Large intestine (tissue), 3 donors: ENCODE results near the gene DNAH2. TPM values are rescaled to one million over a fixed set of nuclear protein-coding genes. Genes with fewer than 3 reads are reported as not detected.

ENCODE experiments used
- DNase-seq, 2 donors: peaks; one replicate each; pipeline versions ENCODE4 v3.0.0 to v3.0.0-alpha.2; 2013
- H3K27ac ChIP-seq: one replicate; pipeline ENCODE4 v1.5.1; 2013; ENCODE audit warnings: low read length
- H3K27me3 ChIP-seq: 2 replicates; pipeline ENCODE4 v1.6.1; 2013; ENCODE audit warnings: low read length; ENCODE audit not compliant: control insufficient read depth, insufficient read depth
- H3K36me3 ChIP-seq: 2 replicates; pipeline ENCODE4 v1.6.1; 2013; ENCODE audit warnings: low read length; ENCODE audit not compliant: control insufficient read depth, insufficient read depth
- H3K4me1 ChIP-seq: one replicate; pipeline ENCODE4 v1.6.1; 2013; ENCODE audit warnings: low read length; ENCODE audit not compliant: control insufficient read depth, insufficient read depth
- H3K4me3 ChIP-seq: one replicate; pipeline ENCODE4 v1.5.1; 2013; ENCODE audit warnings: low read length
- H3K9me3 ChIP-seq: one replicate; pipeline ENCODE4 v1.6.1; 2013; ENCODE audit warnings: mild to moderate bottlenecking, low read depth, low read length, moderate library complexity; ENCODE audit not compliant: control insufficient read depth
- WGBS: methylation state at CpG from one replicate; pipeline ENCODE4 v1.1.5; 2013; ENCODE audit warnings: low lambda C conversion rate; ENCODE audit not compliant: insufficient coverage; 5-methylcytosine and 5-hydroxymethylcytosine counted together
- polyA plus RNA-seq: library from polyadenylated mRNA; unstranded; fragments of 120-200 nt; gene quantifications from one replicate; pipeline ENCODE4 v1.2.1, GENCODE V29; 2013

DNAH2 gene
- polyA plus RNA-seq, 1 donor, result 0.09 TPM

GRCh38 chr17:7748076-7748775 is 30.7 kb downstream of the DNAH2 start:
- H3K9me3 ChIP-seq, result no peaks in the 10 kb centered on the region
- no peak for DNase-seq
- no peak overlapping the region for H3K27ac ChIP-seq
- no peaks in the 10 kb centered on the region for H3K36me3 ChIP-seq
- peaks cover 2% of the 10 kb centered on the region for H3K4me1 ChIP-seq
- 8% methylated on average over 2 of the region's 10 CpGs for WGBS
- no peak overlapping the region for H3K4me3 ChIP-seq
- peaks cover 4% of the 10 kb centered on the region for H3K27me3 ChIP-seq

GRCh38 chr17:7750321-7750821 is 32.8 kb downstream of the DNAH2 start:
- Histone ChIP-seq H3K27me3 (peaks cover 4% of the 10 kb centered on the region), H3K36me3 (no peaks in the 10 kb centered on the region), H3K27ac (no peak overlapping the region), H3K9me3 (no peaks in the 10 kb centered on the region), H3K4me1 (peaks cover 2% of the 10 kb centered on the region), H3K4me3 (no peak overlapping the region)
- WGBS, result 77% methylated on average over 2 of the region's 4 CpGs
- no peak for DNase-seq

- Histone ChIP-seq H3K36me3 (no peaks in the 10 kb centered on the region), H3K27me3 (no peaks in the 10 kb centered on the region), H3K9me3 (no peaks in the 10 kb centered on the region), H3K4me1 (no peaks in the 10 kb centered on the region), H3K27ac (no peak overlapping the region), H3K4me3 (no peak overlapping the region)
- no CpG with 5 or more reads among the region's 8 CpGs for WGBS
- DNase-seq, result no peak
Measured at GRCh38 chr17:7754656-7755055, 37.1 kb downstream of the DNAH2 start.

- no peak overlapping the region for H3K4me3 ChIP-seq
- no peaks in the 10 kb centered on the region for H3K36me3 ChIP-seq
- H3K27me3 ChIP-seq, result no peaks in the 10 kb centered on the region
- no peak overlapping the region for H3K27ac ChIP-seq
- H3K9me3 ChIP-seq, result no peaks in the 10 kb centered on the region
- DNase-seq, result peak in 1 of 2 donors; percentile 29
- 83% methylated on average over 1 of the region's 9 CpGs for WGBS
- H3K4me1 ChIP-seq, result no peaks in the 10 kb centered on the region
Measured at GRCh38 chr17:7755095-7755890, 37.7 kb downstream of the DNAH2 start.

- H3K4me1 ChIP-seq, result no peaks in the 10 kb centered on the region
Measured at GRCh38 chr17:7756968-7757367, 39.4 kb downstream of the DNAH2 start.

GRCh38 chr17:7763919-7764318 is 46.4 kb downstream of the DNAH2 start:
- H3K4me3 ChIP-seq, result no peak overlapping the region
- no CpG with 5 or more reads among the region's 16 CpGs for WGBS
- no peak overlapping the region for H3K27ac ChIP-seq
- no peaks in the 10 kb centered on the region for H3K4me1 ChIP-seq
- H3K9me3 ChIP-seq, result no peaks in the 10 kb centered on the region
- H3K36me3 ChIP-seq, result no peaks in the 10 kb centered on the region
- no peak for DNase-seq
- H3K27me3 ChIP-seq, result no peaks in the 10 kb centered on the region

More at GRCh38 chr17:7756968-7757367, 39.4 kb downstream of the DNAH2 start:
- Histone ChIP-seq H3K27me3 (no peaks in the 10 kb centered on the region), H3K36me3 (no peaks in the 10 kb centered on the region), H3K27ac (no peak overlapping the region), H3K9me3 (no peaks in the 10 kb centered on the region), H3K4me3 (no peak overlapping the region)
- no peak for DNase-seq
- WGBS, result 100% methylated on average over 1 of the region's 14 CpGs

- Histone ChIP-seq H3K9me3 (no peaks in the 10 kb centered on the region), H3K36me3 (no peaks in the 10 kb centered on the region), H3K27me3 (peaks cover 12% of the 10 kb centered on the region), H3K27ac (no peak overlapping the region), H3K4me3 (no peak overlapping the region), H3K4me1 (no peaks in the 10 kb centered on the region)
- no peak for DNase-seq
- WGBS, result no CpG with 5 or more reads among the region's 10 CpGs
Measured at GRCh38 chr17:7767004-7767403, 49.5 kb downstream of the DNAH2 start.

GRCh38 chr17:7767405-7768021 is 50.0 kb downstream of the DNAH2 start:
- no peak overlapping the region for H3K27ac ChIP-seq
- H3K4me1 ChIP-seq, result no peaks in the 10 kb centered on the region
- no peaks in the 10 kb centered on the region for H3K9me3 ChIP-seq
- H3K27me3 ChIP-seq, result peaks cover 12% of the 10 kb centered on the region
- no peaks in the 10 kb centered on the region for H3K36me3 ChIP-seq
- DNase-seq, result no peak
- 70% methylated on average over 2 of the region's 17 CpGs for WGBS
- H3K4me3 ChIP-seq, result no peak overlapping the region

- Histone ChIP-seq H3K27ac (no peak overlapping the region), H3K9me3 (no peaks in the 10 kb centered on the region), H3K27me3 (peaks cover 12% of the 10 kb centered on the region), H3K36me3 (no peaks in the 10 kb centered on the region), H3K4me3 (no peak overlapping the region), H3K4me1 (no peaks in the 10 kb centered on the region)
- no CpG with 5 or more reads among the region's 4 CpGs for WGBS
- DNase-seq, result no peak
Measured at GRCh38 chr17:7769854-7770253, 52.3 kb downstream of the DNAH2 start.

- Histone ChIP-seq H3K27me3 (peaks cover 12% of the 10 kb centered on the region), H3K36me3 (no peaks in the 10 kb centered on the region), H3K4me1 (no peaks in the 10 kb centered on the region), H3K27ac (no peak overlapping the region), H3K4me3 (no peak overlapping the region), H3K9me3 (no peaks in the 10 kb centered on the region)
- WGBS, result 90% methylated on average over 2 of the region's 9 CpGs
- DNase-seq, result peak; percentile 19 to 39
Measured at GRCh38 chr17:7774055-7774521, 56.5 kb downstream of the DNAH2 start.
